Measurements from ENCODE around the gene MTMR4.
"Not testable (repeated sequence)": the region's sequence is repeated elsewhere in the genome, so short reads cannot be mapped to it uniquely, and the experiment has no call there.

Gene MTMR4

GRCh38 chr17:58513965-58514769, at the start of gene MTMR4:
MTMR4 (minus strand) TSS chr17:58514638; CDS start chr17:58514407, 231 bp downstream.
- DNase-seq = peak; percentile 96

GRCh38 chr17:58560511-58560910, 46.1 kb upstream of the MTMR4 start:
- DNase-seq = no peak

- DNase-seq = no peak
Measured at GRCh38 chr17:58557981-58558380, 43.5 kb upstream of the MTMR4 start.

GRCh38 chr17:58556833-58557250, 42.4 kb upstream of the MTMR4 start:
- no peak for DNase-seq

GRCh38 chr17:58555109-58555508, 40.7 kb upstream of the MTMR4 start:
- DNase-seq = not testable (repeated sequence)

GRCh38 chr17:58541249-58541648, 26.8 kb upstream of the MTMR4 start:
- no peak for DNase-seq

GRCh38 chr17:58539698-58540097, 25.3 kb upstream of the MTMR4 start:
- no peak for DNase-seq

GRCh38 chr17:58538811-58539409, 24.5 kb upstream of the MTMR4 start:
- no peak for DNase-seq

GRCh38 chr17:58537266-58537665, 22.8 kb upstream of the MTMR4 start:
- no peak for DNase-seq

- DNase-seq = no peak
Measured at GRCh38 chr17:58536542-58536941, 22.1 kb upstream of the MTMR4 start.

- no peak for DNase-seq
Measured at GRCh38 chr17:58535431-58535830, 21.0 kb upstream of the MTMR4 start.

- DNase-seq = no peak
Measured at GRCh38 chr17:58534901-58535421, 20.5 kb upstream of the MTMR4 start.

- no peak for DNase-seq
Measured at GRCh38 chr17:58534331-58534730, 19.9 kb upstream of the MTMR4 start.

GRCh38 chr17:58533616-58534188, 19.3 kb upstream of the MTMR4 start:
- no peak for DNase-seq

GRCh38 chr17:58532555-58532951, 18.1 kb upstream of the MTMR4 start:
- DNase-seq = no peak

- DNase-seq = peak; percentile 87
Measured at GRCh38 chr17:58531661-58532554, 17.5 kb upstream of the MTMR4 start.

GRCh38 chr17:58531122-58531521, 16.7 kb upstream of the MTMR4 start:
- no peak for DNase-seq

GRCh38 chr17:58530655-58531054, 16.2 kb upstream of the MTMR4 start:
- no peak for DNase-seq

- DNase-seq = no peak
Measured at GRCh38 chr17:58529275-58529674, 14.8 kb upstream of the MTMR4 start.

- DNase-seq = no peak
Measured at GRCh38 chr17:58528443-58528842, 14.0 kb upstream of the MTMR4 start.

- DNase-seq = no peak
Measured at GRCh38 chr17:58527949-58528348, 13.5 kb upstream of the MTMR4 start.

- no peak for DNase-seq
Measured at GRCh38 chr17:58527306-58527705, 12.9 kb upstream of the MTMR4 start.

- DNase-seq = no peak
Measured at GRCh38 chr17:58525239-58525638, 10.8 kb upstream of the MTMR4 start.

Data from islet precursor cell (in vitro differentiated cells).